Sigmoid colon (tissue), 7 donors: ENCODE measurements around the gene IRS2. TPM values are rescaled to one million over a fixed set of nuclear protein-coding genes. Genes with fewer than 3 reads are reported as not detected.

Experiments
- DNase-seq: peaks from one replicate; pipeline ENCODE4 v3.0.0-alpha.2; 2019
- H3K27ac ChIP-seq, 4 donors: fragments of 200-600 bp; sonication (generic); one replicate each; pipeline ENCODE4 v1.5.1; 2016 to 2019; ENCODE audit warnings: mild to moderate bottlenecking in 1 of 4
- H3K27me3 ChIP-seq, 3 donors: fragments of 200-600 bp; sonication (generic); one replicate each; pipeline ENCODE4 v1.5.1; 2019; ENCODE audit warnings: mild to moderate bottlenecking in 1 of 3
- H3K36me3 ChIP-seq, 4 donors: fragments of 200-600 bp; sonication (generic); one replicate each; pipeline ENCODE4 v1.5.1; 2016 to 2019
- H3K4me1 ChIP-seq, 4 donors: fragments of 200-600 bp; sonication (generic); one replicate each; pipeline ENCODE4 v1.5.1; 2017 to 2019
- H3K4me3 ChIP-seq, 4 donors: fragments of 200-600 bp; sonication (generic); one replicate each; pipeline ENCODE4 v1.5.1; 2017 to 2019; ENCODE audit warnings: mild to moderate bottlenecking in 2 of 4, moderate library complexity in 1 of 4
- H3K9me3 ChIP-seq, 4 donors: fragments of 200-600 bp in 3 of 4; sonication (generic) in 3 of 4; one replicate each; pipeline versions ENCODE4 v1.5.1 to v1.6.1; 2013 to 2019
- CTCF ChIP-seq, 4 experiments: fragments of 450-650 bp in 3 of 4; fragments of 200-600 bp in 1 of 4; IDR thresholded peaks; one replicate each; pipeline ENCODE4 v1.5.1; 2016 to 2019; ENCODE audit warnings: antibody characterized with exemption in 4 of 4, mild to moderate bottlenecking in 3 of 4, moderate library complexity in 2 of 4
- EP300 ChIP-seq, 4 donors: sonication (generic); formaldehyde crosslinking; IDR thresholded peaks; one replicate each; pipeline ENCODE4 v1.6.1; 2017; ENCODE audit warnings: antibody characterized with exemption in 4 of 4
- POLR2A ChIP-seq, 2 donors: fragments of 450-650 bp; IDR thresholded peaks; one replicate each; pipeline ENCODE4 v1.6.1; 2016; ENCODE audit warnings: antibody characterized with exemption in 2 of 2, mild to moderate bottlenecking in 2 of 2, moderate library complexity in 2 of 2
- POLR2AphosphoS5 ChIP-seq, 4 donors: sonication (generic); formaldehyde crosslinking; IDR thresholded peaks; one replicate each; pipeline ENCODE4 v1.6.1; 2017; ENCODE audit warnings: antibody characterized with exemption in 4 of 4
- WGBS, 2 donors: extraction: QIAGEN DNeasy Blood & Tissue Kit; methylation state at CpG; one replicate each; pipeline ENCODE4 v1.1.7; 2013; 5-methylcytosine and 5-hydroxymethylcytosine counted together
- intact Hi-C: fragments of 100-400 bp; cut with DNase I; formaldehyde crosslinking; loops from one replicate; pipeline ENCODE4 v1.15.1; 2023
- polyA plus RNA-seq, 3 donors: library from polyadenylated mRNA; stranded (reverse); fragments of 200-250 nt; gene quantifications; one replicate each; pipeline ENCODE4 v1.2.3, GENCODE V29; 2013
- total RNA-seq, 4 donors: library from RNA; depleted of rRNA; stranded (reverse); fragments of >200 nt; gene quantifications; one replicate each; pipeline ENCODE4 v1.1.0, GENCODE V29; 2016
- donor health status: healthy with polysubstance abuse.
- donor health status: Bipolar disorder and iron deficiency.
- donor health status: healthy.

IRS2 gene
- total and polyA plus RNA-seq, 7 donors = 3.6 to 21.9 (median 15.3) TPM

- DNase-seq = no peak
- WGBS, 2 donors = 93% methylated on average over 6 of the region's 6 CpGs
- Histone ChIP-seq H3K4me1 (peaks cover 0 to 57% (median 56%) of the 10 kb centered on the region in 4 donors), H3K36me3 (peaks cover 0 to 3% (median 0%) of the 10 kb centered on the region in 4 donors), H3K27me3 (no peaks in the 10 kb centered on the region), H3K9me3 (no peaks in the 10 kb centered on the region), H3K27ac (no peak overlapping the region), H3K4me3 (no peak overlapping the region)
- intact Hi-C loops = no loop called here
- TF ChIP-seq POLR2A (IDR thresholded peaks at IDR 0.05) (no peak), EP300 (IDR thresholded peaks at IDR 0.05) (no peak), CTCF (IDR thresholded peaks at IDR 0.05) (no peak), POLR2AphosphoS5 (IDR thresholded peaks at IDR 0.05) (no peak)
Measured at GRCh38 chr13:109762791-109763190, 23.6 kb downstream of the IRS2 start.

- no peak overlapping the region for H3K4me3 ChIP-seq
- H3K9me3 ChIP-seq = no peaks in the 10 kb centered on the region
- intact Hi-C loops = no loop called here
- H3K4me1 ChIP-seq = peaks cover 0 to 56% (median 47%) of the 10 kb centered on the region in 4 donors
- 93% methylated on average over 1 of the region's 1 CpG for WGBS, 2 donors
- H3K36me3 ChIP-seq = peaks cover 0 to 3% (median 0%) of the 10 kb centered on the region in 4 donors
- TF ChIP-seq CTCF (IDR thresholded peaks at IDR 0.05) (no peak), EP300 (IDR thresholded peaks at IDR 0.05) (no peak), POLR2AphosphoS5 (IDR thresholded peaks at IDR 0.05) (no peak), POLR2A (IDR thresholded peaks at IDR 0.05) (no peak)
- H3K27me3 ChIP-seq = no peaks in the 10 kb centered on the region
- no peak overlapping the region for H3K27ac ChIP-seq
- DNase-seq = no peak
Measured at GRCh38 chr13:109761695-109762094, 24.7 kb downstream of the IRS2 start.

- Histone ChIP-seq H3K4me3 (no peak overlapping the region), H3K9me3 (no peaks in the 10 kb centered on the region), H3K4me1 (peaks cover 0 to 55% (median 46%) of the 10 kb centered on the region in 4 donors), H3K27me3 (no peaks in the 10 kb centered on the region), H3K27ac (no peak overlapping the region), H3K36me3 (peaks cover 0 to 5% (median 3%) of the 10 kb centered on the region in 4 donors)
- 83 to 87% methylated on average over 8 of the region's 8 CpGs for WGBS, 2 donors
- intact Hi-C loops = no loop called here
- DNase-seq = no peak
- TF ChIP-seq EP300 (IDR thresholded peaks at IDR 0.05) (no peak), CTCF (IDR thresholded peaks at IDR 0.05) (no peak), POLR2AphosphoS5 (IDR thresholded peaks at IDR 0.05) (no peak), POLR2A (IDR thresholded peaks at IDR 0.05) (no peak)
Measured at GRCh38 chr13:109760951-109761350, 25.4 kb downstream of the IRS2 start.

GRCh38 chr13:109760402-109760801 is 26.0 kb downstream of the IRS2 start:
- TF ChIP-seq EP300 (IDR thresholded peaks at IDR 0.05) (no peak), CTCF (IDR thresholded peaks at IDR 0.05) (no peak), POLR2A (IDR thresholded peaks at IDR 0.05) (no peak), POLR2AphosphoS5 (IDR thresholded peaks at IDR 0.05) (no peak)
- no peak for DNase-seq
- H3K36me3 ChIP-seq = peaks cover 5 to 11% (median 9%) of the 10 kb centered on the region in 4 donors
- peaks cover 0 to 55% (median 45%) of the 10 kb centered on the region in 4 donors for H3K4me1 ChIP-seq
- no peaks in the 10 kb centered on the region for H3K27me3 ChIP-seq
- no peak overlapping the region for H3K27ac ChIP-seq
- H3K4me3 ChIP-seq = no peak overlapping the region
- 91 to 92% methylated on average over 8 of the region's 8 CpGs for WGBS, 2 donors
- H3K9me3 ChIP-seq = no peaks in the 10 kb centered on the region
- intact Hi-C loops = no loop called here

- Histone ChIP-seq H3K4me3 (no peak overlapping the region), H3K27ac (no peak overlapping the region), H3K4me1 (peaks cover 0 to 48% (median 37%) of the 10 kb centered on the region in 4 donors), H3K9me3 (no peaks in the 10 kb centered on the region), H3K27me3 (no peaks in the 10 kb centered on the region), H3K36me3 (peaks cover 9 to 19% (median 11%) of the 10 kb centered on the region in 4 donors)
- no peak for DNase-seq
- TF ChIP-seq CTCF (IDR thresholded peaks at IDR 0.05) = no peak
- no peak for TF ChIP-seq EP300 (IDR thresholded peaks at IDR 0.05)
- TF ChIP-seq POLR2AphosphoS5 (IDR thresholded peaks at IDR 0.05) = no peak
- no peak for TF ChIP-seq POLR2A (IDR thresholded peaks at IDR 0.05)
- WGBS, 2 donors = 83 to 86% methylated on average over 3 of the region's 3 CpGs
- intact Hi-C loops = no loop called here
Measured at GRCh38 chr13:109759609-109760008, 26.8 kb downstream of the IRS2 start.
